Ovary (tissue), 9 donors: ENCODE data around the gene TXNRD2. TPM values are rescaled to one million over a fixed set of nuclear protein-coding genes. Genes with fewer than 3 reads are reported as not detected.

Experiments
- DNase-seq, 5 donors: peaks; one replicate each; pipeline ENCODE4 v3.0.0-alpha.2; 2019 to 2020
- H3K27ac ChIP-seq, 2 donors: fragments of 200-600 bp; one replicate each; pipeline versions ENCODE4 v1.5.1 to v1.8.0; 2019 to 2022
- H3K27me3 ChIP-seq: fragments of 200-600 bp; one replicate; pipeline ENCODE4 v1.8.0; 2022
- H3K36me3 ChIP-seq: fragments of 200-600 bp; sonication (generic); one replicate; pipeline ENCODE4 v1.5.1; 2019
- H3K4me1 ChIP-seq: one replicate; pipeline ENCODE4 v1.8.1; 2013; ENCODE audit warnings: mild to moderate bottlenecking, moderate library complexity; ENCODE audit not compliant: insufficient read depth
- H3K4me3 ChIP-seq: fragments of 200-600 bp; sonication (generic); one replicate; pipeline ENCODE4 v1.5.1; 2017
- H3K9me3 ChIP-seq, 2 donors: fragments of 200-600 bp in 1 of 2; sonication (generic) in 1 of 2; one replicate each; pipeline versions ENCODE4 v1.5.1 to v1.8.1; 2013 to 2019; ENCODE audit warnings: mild to moderate bottlenecking in 1 of 2, moderate library complexity in 1 of 2
- EP300 ChIP-seq: sonication (generic); formaldehyde crosslinking; IDR thresholded peaks from one replicate; pipeline ENCODE4 v1.6.1; 2017; ENCODE audit warnings: antibody characterized with exemption
- POLR2A ChIP-seq: fragments of 450-650 bp; IDR thresholded peaks from one replicate; pipeline ENCODE4 v1.6.1; 2017; ENCODE audit warnings: antibody characterized with exemption, mild to moderate bottlenecking, moderate library complexity
- WGBS, 3 donors: extraction: QIAGEN DNeasy Blood & Tissue Kit in 1 of 3; methylation state at CpG; one replicate each; pipeline versions ENCODE4 v1.1.5 to v1.1.7; 2013 to 2017; 5-methylcytosine and 5-hydroxymethylcytosine counted together
- intact Hi-C, 4 donors: fragments of 100-400 bp; cut with DNase I; formaldehyde crosslinking; loops; one replicate each; pipeline versions ENCODE4 v1.11.0 to v1.15.1; 2022 to 2023
- polyA plus RNA-seq, 2 donors: library from polyadenylated mRNA; stranded (reverse); fragments of 200-250 nt in 1 of 2; fragments of 350-450 nt in 1 of 2; fragmentation: Illumina TruSeq in 1 of 2; extraction: RNeasy Lipid Tissue Mini Kit (QIAGEN cat#74804) in 1 of 2; gene quantifications; one replicate each; pipeline ENCODE4 v1.2.3, GENCODE V29; 2013 to 2014
- total RNA-seq, 7 donors: library from RNA; depleted of rRNA in 2 of 7; stranded (reverse); fragments of >200 nt in 2 of 7; fragmentation: NEBNext Ultra II Directional in 3 of 7; extraction: Animal tissue kit (Norgen Biotek cat#: 25700) in 3 of 7; gene quantifications; one replicate each; pipeline versions ENCODE4 v1.1.0 to v1.2.4, GENCODE V29; 2016 to 2023
- TF ChIP-seq, protein P1 (sequence below), 3 donors: fragments of 450-650 bp in 2 of 3; fragments of 200-600 bp in 1 of 3; IDR thresholded peaks; one replicate each; pipeline versions ENCODE4 v1.5.1 to v1.8.0; 2016 to 2022; ENCODE audit warnings: antibody characterized with exemption in 3 of 3, mild to moderate bottlenecking in 1 of 3
- donor health status: DM: no; HTN: no; CAD: no; lungs with moderate emphysema.
- donor health status: DM: no; HTN: no; CAD: no.
- donor health status: Bipolar disorder and iron deficiency.
- donor health status: DM: yes; HTN: yes; CAD: no.
- donor health status: DM: no; HTN: no; CAD: no.
- donor health status: DM: yes; HTN: yes; CAD: no.

Gene TXNRD2
- total and polyA plus RNA-seq, 9 donors = 21.3 to 37.8 (median 26.9) TPM

DNA sequence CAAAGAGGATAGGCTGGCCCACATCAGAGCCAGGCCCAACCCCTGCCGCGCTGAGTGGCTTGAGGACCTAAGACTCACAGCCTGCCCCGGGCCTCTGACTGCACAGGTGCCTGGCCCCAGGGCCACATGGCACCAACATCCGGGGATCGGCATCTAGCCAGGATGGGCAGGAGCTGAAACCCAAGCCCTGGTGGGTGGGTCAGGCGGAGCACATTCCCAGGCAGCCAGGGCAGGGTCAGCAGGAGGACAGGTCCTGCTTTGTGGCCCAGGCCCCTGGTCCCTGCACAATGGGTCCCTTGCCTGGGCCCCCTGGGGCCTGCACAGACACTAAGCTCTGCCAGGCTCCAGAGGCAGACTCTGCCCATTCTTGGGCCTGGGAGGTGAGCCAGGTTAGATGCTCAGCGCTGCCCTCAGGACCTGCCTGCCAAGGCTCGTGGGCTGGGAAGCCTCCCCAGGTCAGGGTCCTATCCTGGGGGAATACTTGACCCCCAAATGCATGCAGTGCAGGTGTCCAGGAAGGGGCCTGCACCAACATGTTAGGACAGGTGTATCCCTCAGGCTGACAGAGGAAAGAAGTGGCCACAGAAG, 41.5 kb upstream of the TXNRD2 start:
- H3K4me1 ChIP-seq = no peaks in the 10 kb centered on the region
- no peaks in the 10 kb centered on the region for H3K36me3 ChIP-seq
- no peaks in the 10 kb centered on the region for H3K9me3 ChIP-seq
- H3K27ac ChIP-seq = no peak overlapping the region
- 92% methylated on average over 8 of the region's 8 CpGs for WGBS, 3 donors
- intact Hi-C loops = no loop called here
- H3K4me3 ChIP-seq = no peak overlapping the region
- H3K27me3 ChIP-seq = no peaks in the 10 kb centered on the region
- DNase-seq = peak in 2 of 5 donors; percentile 22 to 32
- TF ChIP-seq POLR2A (no peak), EP300 (no peak)
- TF ChIP-seq, protein P1, sequence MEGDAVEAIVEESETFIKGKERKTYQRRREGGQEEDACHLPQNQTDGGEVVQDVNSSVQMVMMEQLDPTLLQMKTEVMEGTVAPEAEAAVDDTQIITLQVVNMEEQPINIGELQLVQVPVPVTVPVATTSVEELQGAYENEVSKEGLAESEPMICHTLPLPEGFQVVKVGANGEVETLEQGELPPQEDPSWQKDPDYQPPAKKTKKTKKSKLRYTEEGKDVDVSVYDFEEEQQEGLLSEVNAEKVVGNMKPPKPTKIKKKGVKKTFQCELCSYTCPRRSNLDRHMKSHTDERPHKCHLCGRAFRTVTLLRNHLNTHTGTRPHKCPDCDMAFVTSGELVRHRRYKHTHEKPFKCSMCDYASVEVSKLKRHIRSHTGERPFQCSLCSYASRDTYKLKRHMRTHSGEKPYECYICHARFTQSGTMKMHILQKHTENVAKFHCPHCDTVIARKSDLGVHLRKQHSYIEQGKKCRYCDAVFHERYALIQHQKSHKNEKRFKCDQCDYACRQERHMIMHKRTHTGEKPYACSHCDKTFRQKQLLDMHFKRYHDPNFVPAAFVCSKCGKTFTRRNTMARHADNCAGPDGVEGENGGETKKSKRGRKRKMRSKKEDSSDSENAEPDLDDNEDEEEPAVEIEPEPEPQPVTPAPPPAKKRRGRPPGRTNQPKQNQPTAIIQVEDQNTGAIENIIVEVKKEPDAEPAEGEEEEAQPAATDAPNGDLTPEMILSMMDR (IDR thresholded peaks at IDR 0.05) = no peak

DNA sequence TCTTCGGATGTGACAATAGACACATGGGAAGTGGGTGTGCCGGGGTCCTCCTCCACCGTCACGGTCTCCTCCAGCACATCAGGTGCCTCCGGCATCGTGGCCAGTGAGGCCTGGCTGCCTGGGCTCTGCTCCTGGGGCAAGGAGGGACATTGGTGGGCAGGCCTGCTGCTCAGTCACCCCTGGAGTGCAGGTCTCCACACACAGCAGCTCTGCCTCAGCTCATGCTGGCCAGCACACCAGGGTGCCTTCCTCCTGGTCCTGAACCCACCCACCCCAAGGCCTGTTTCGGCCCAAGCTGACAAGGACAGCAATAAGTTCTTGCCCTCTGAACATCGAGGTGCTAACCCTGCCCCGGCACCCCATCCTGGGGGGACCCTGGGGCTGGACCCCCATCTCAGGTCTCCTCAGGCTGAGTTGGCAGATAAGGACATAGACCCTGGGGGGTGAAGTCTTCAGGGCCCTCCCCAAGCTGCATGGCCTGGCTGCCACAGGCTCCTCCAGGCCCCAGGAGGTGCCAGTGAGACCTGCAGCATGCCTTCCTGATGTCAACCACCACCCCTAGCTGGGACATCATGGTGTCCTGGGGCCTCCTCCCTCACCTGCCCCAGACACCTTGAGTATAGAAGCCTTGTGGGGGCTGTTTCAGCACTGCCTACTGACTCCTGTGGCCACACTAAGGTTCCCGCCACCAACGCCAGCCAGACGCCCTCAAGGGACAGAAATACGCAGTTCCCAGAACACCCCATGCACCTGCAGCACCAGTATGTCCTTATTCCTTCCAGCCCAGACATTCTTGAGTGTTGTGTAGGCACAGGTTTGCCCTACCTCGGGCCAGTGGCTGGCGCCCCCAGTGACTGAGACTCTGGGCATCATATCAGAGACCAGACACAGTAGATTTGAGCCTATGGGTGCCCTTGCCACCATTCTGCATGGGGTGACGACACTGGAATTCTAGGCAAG, 40.6 kb upstream of the TXNRD2 start:
- TF ChIP-seq, protein P1 (IDR thresholded peaks at IDR 0.05) = no peak
- TF ChIP-seq EP300 (no peak), POLR2A (no peak)
- Histone ChIP-seq H3K4me3 (no peak overlapping the region), H3K4me1 (no peaks in the 10 kb centered on the region), H3K27ac (no peak overlapping the region), H3K9me3 (no peaks in the 10 kb centered on the region), H3K27me3 (no peaks in the 10 kb centered on the region), H3K36me3 (no peaks in the 10 kb centered on the region)
- WGBS, 3 donors = 93 to 96% (median 95%) methylated on average over 16 of the region's 16 CpGs
- intact Hi-C loops = no loop called here
- peak in 2 of 5 donors; percentile 9 to 25 for DNase-seq

DNA sequence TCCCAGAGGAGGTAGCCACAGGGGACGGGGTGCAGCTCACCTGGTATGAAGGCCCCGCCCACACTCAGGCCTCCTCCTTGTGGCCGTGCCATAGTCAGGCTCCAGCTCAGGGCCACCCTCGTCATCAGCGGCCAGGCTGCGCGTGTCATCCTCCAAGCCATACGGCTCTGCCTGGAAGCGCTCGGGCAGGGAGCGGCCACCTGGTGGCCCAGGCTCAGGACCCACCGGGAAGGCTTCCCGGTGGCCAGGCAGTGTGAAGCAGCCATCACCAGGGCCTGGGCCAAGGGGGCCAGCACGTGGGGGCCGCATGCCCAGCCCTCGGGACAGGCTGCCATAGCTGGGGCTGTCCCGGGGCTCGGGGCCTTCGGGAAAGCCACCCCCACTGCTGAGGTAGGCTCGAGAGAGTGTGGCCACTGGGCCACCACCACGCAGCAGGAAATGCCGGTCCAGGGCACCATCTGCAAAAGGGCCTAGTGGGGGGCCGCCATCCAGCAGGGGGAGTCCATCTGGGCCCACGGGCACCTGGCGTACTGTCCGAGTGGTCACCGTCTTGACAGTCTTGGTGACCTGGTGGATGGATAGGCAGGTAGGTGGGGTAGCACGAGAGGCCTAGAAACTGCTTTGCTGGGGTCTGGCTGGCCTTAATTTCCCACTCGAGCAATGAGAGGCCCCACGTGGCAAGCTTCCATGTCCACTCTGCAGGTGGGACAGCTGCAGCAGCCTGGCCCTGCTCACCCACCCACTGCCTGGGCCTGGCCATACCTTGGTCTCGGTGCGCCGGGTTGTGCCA, 39.7 kb upstream of the TXNRD2 start:
- WGBS, 3 donors = 90 to 93% (median 90%) methylated on average over 24 to 33 of the region's 33 CpGs
- peak in 1 of 5 donors; percentile 15 for DNase-seq
- TF ChIP-seq, protein P1 (IDR thresholded peaks at IDR 0.05) = no peak
- TF ChIP-seq POLR2A (no peak), EP300 (no peak)
- Histone ChIP-seq H3K4me3 (no peak overlapping the region), H3K36me3 (no peaks in the 10 kb centered on the region), H3K27ac (no peak overlapping the region), H3K9me3 (no peaks in the 10 kb centered on the region), H3K4me1 (no peaks in the 10 kb centered on the region), H3K27me3 (no peaks in the 10 kb centered on the region)
- intact Hi-C loops = no loop called here

DNA sequence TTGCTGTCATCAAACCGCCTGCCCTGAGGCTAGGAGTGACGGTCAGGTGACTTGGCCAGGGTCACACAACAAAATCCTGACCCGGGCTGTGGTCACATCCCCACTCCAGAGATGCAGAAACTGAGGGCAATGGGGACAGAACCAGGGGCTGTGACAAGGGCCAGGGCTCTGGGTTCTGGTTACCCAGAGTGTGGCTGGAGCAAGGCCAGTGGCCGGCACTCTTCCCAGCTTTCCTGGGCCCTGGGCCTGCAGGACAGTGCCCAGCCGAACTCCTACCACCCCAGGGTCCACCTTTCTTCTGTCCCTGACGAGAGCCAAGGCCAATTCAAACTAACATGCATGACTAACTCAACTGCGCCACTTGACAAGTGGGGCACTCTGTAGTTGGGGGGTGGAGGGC, 39.1 kb upstream of the TXNRD2 start:
- no peak for DNase-seq
- Histone ChIP-seq H3K27ac (no peak overlapping the region), H3K4me3 (no peak overlapping the region), H3K36me3 (no peaks in the 10 kb centered on the region), H3K4me1 (no peaks in the 10 kb centered on the region), H3K9me3 (no peaks in the 10 kb centered on the region), H3K27me3 (no peaks in the 10 kb centered on the region)
- intact Hi-C loops = no loop called here
- TF ChIP-seq, protein P1 (IDR thresholded peaks at IDR 0.05) = no peak
- WGBS, 3 donors = 83 to 96% (median 84%) methylated on average over 7 of the region's 7 CpGs
